GM19193 (cell line): ENCODE data around the gene TSC2.

Experiments
- POLR2A ChIP-seq: IDR thresholded peaks from 4 replicates; pipeline ENCODE4 v1.6.1; 2011; ENCODE audit not compliant: insufficient read depth, insufficient read length; ENCODE audit errors: extremely low read depth

Gene TSC2

GRCh38 chr16:2033057-2033908, 14.5 kb upstream of the TSC2 start:
- TF ChIP-seq POLR2A, result no peak

GRCh38 chr16:2034696-2035430, 12.9 kb upstream of the TSC2 start:
- TF ChIP-seq POLR2A, result no peak

- TF ChIP-seq POLR2A, result no peak
These were observed 12.2 kb upstream of the TSC2 start for GRCh38 chr16:2035431-2036199.

GRCh38 chr16:2036200-2036966, 11.4 kb upstream of the TSC2 start:
- TF ChIP-seq POLR2A, result no peak

GRCh38 chr16:2037115-2037514, 10.7 kb upstream of the TSC2 start:
- TF ChIP-seq POLR2A, result no peak

GRCh38 chr16:2037647-2038381, 10.0 kb upstream of the TSC2 start:
- TF ChIP-seq POLR2A, result no peak

- no peak for TF ChIP-seq POLR2A
These were observed 9.2 kb upstream of the TSC2 start for GRCh38 chr16:2038382-2039231.

- TF ChIP-seq POLR2A, result no peak
These were observed 8.3 kb upstream of the TSC2 start for GRCh38 chr16:2039274-2040031.

- no peak for TF ChIP-seq POLR2A
These were observed 7.6 kb upstream of the TSC2 start for GRCh38 chr16:2040041-2040786.

- no peak for TF ChIP-seq POLR2A
These were observed 6.8 kb upstream of the TSC2 start for GRCh38 chr16:2040787-2041522.
